ENCODE measurements around the gene AK8. TPM values are rescaled to one million over a fixed set of nuclear protein-coding genes. Genes with fewer than 3 reads are reported as not detected.

AK8 gene
- total RNA-seq, 2 donors from 2014 or later, result 0.24 to 0.63 TPM

DNA sequence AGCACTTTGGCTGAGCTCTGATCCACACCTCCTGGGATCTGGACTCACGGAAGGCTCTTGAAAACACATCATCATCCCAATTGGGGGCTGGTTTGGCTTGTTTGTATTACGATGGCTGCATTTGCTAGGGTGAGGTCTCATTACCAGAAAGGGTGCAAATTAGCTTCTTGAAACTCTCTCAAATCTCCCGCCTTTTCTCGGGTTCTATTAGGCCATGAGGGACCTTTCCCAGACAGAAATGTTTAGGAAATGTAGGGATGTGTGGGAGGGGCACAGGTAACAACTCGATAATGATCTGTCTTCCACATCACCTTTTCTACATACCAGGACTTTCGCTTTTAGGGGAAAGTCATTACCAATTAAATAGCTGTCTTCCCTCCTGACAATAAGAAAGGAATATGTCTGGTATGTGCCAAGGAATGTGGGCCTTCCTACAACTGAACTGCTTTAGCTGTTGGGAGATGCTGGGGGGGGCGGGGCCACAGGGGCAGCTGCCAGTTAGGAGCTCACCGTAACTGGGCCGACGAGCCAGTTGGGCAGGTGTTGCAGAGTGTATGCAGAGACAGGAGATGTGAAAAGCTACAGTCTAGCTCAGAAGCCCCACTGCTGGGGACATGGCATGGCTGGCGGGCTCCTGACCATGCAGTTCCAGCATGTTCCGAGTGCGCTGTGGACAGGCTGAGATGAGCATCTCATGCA lies 71.2 kb downstream of the AK8 start:
- DNase-seq, result no peak
- H3K27me3 Mint-ChIP-seq (ENCODE audit: low read depth), result peaks cover 56% of the 10 kb centered on the region
- H3K27ac Mint-ChIP-seq, result no peak overlapping the region
- no peak for ATAC-seq (replicated peaks in 1 of 2)
- H3K9me3 Mint-ChIP-seq, result no peaks in the 10 kb centered on the region
- peaks cover 8% of the 10 kb centered on the region for H3K4me1 Mint-ChIP-seq (ENCODE audit: low read depth)
- no peak overlapping the region for H3K4me3 Mint-ChIP-seq
- no peaks in the 10 kb centered on the region for H3K36me3 Mint-ChIP-seq (ENCODE audit: insufficient read depth in 2 of 2)

DNA sequence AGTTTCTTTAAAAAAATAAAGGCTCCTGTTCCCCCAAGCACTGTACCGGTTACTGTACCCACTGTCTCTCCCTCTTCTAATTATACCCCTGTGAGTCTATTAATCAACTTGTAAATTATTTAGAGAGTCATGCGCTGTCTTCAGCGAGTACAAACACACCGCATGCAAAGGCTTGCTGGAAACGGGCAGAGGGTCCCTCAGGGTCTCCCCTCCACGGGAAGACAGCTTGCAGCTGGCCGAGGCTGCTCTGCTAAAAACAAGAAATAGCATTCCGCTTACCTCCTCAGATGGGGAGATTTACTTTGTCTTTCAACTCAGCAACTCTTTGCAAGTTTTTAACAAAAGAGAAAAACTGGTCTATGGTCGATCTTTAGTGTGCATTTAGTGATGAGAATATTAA lies 71.8 kb downstream of the AK8 start:
- H3K36me3 Mint-ChIP-seq (ENCODE audit: insufficient read depth in 2 of 2), result no peaks in the 10 kb centered on the region
- no peak overlapping the region for H3K27ac Mint-ChIP-seq
- no peaks in the 10 kb centered on the region for H3K9me3 Mint-ChIP-seq
- ATAC-seq (replicated peaks in 1 of 2) (no peak), DNase-seq (no peak)
- no peak overlapping the region for H3K4me3 Mint-ChIP-seq
- H3K27me3 Mint-ChIP-seq (ENCODE audit: low read depth), result peaks cover 55% of the 10 kb centered on the region
- H3K4me1 Mint-ChIP-seq (ENCODE audit: low read depth), result peaks cover 8% of the 10 kb centered on the region

GRCh38 chr9:132804576-132805295 lies 73.3 kb downstream of the AK8 start:
- Mint-ChIP-seq H3K27ac (no peak overlapping the region), H3K27me3 (ENCODE audit: low read depth) (peaks cover 49% of the 10 kb centered on the region), H3K36me3 (ENCODE audit: insufficient read depth in 2 of 2) (no peaks in the 10 kb centered on the region), H3K9me3 (no peaks in the 10 kb centered on the region), H3K4me3 (no peak overlapping the region), H3K4me1 (ENCODE audit: low read depth) (peaks cover 8% of the 10 kb centered on the region)
- ATAC-seq (replicated peaks in 1 of 2), result no peak
- DNase-seq, result no peak

GRCh38 chr9:132802121-132802795 lies 75.8 kb downstream of the AK8 start:
- H3K27me3 Mint-ChIP-seq (ENCODE audit: low read depth), result peaks cover 41% of the 10 kb centered on the region
- no peak overlapping the region for H3K27ac Mint-ChIP-seq
- DNase-seq (no peak), ATAC-seq (replicated peaks in 1 of 2) (no peak)
- no peak overlapping the region for H3K4me3 Mint-ChIP-seq
- H3K36me3 Mint-ChIP-seq (ENCODE audit: insufficient read depth in 2 of 2), result no peaks in the 10 kb centered on the region
- H3K9me3 Mint-ChIP-seq, result no peaks in the 10 kb centered on the region
- H3K4me1 Mint-ChIP-seq (ENCODE audit: low read depth), result peaks cover 8% of the 10 kb centered on the region

- no peaks in the 10 kb centered on the region for H3K9me3 Mint-ChIP-seq
- H3K36me3 Mint-ChIP-seq (ENCODE audit: insufficient read depth in 2 of 2), result no peaks in the 10 kb centered on the region
- H3K4me1 Mint-ChIP-seq (ENCODE audit: low read depth), result peaks cover 8% of the 10 kb centered on the region
- H3K27ac Mint-ChIP-seq, result no peak overlapping the region
- DNase-seq, result no peak
- no peak overlapping the region for H3K4me3 Mint-ChIP-seq
- ATAC-seq (replicated peaks in 1 of 2), result no peak
- peaks cover 44% of the 10 kb centered on the region for H3K27me3 Mint-ChIP-seq (ENCODE audit: low read depth)
Measured at GRCh38 chr9:132801659-132802058, 76.4 kb downstream of the AK8 start.

- ATAC-seq (replicated peaks in 1 of 2) (peak; percentile 83 to 85), DNase-seq (peak; percentile 64 to 67)
- Mint-ChIP-seq H3K9me3 (no peaks in the 10 kb centered on the region), H3K36me3 (ENCODE audit: insufficient read depth in 2 of 2) (no peaks in the 10 kb centered on the region), H3K4me1 (ENCODE audit: low read depth) (peaks cover 8% of the 10 kb centered on the region), H3K4me3 (no peak overlapping the region), H3K27ac (no peak overlapping the region), H3K27me3 (ENCODE audit: low read depth) (peaks cover 52% of the 10 kb centered on the region)
Measured at GRCh38 chr9:132800038-132800648, 77.9 kb downstream of the AK8 start.

- peaks cover 56% of the 10 kb centered on the region for H3K27me3 Mint-ChIP-seq (ENCODE audit: low read depth)
- H3K4me3 Mint-ChIP-seq, result no peak overlapping the region
- H3K4me1 Mint-ChIP-seq (ENCODE audit: low read depth), result peaks cover 8% of the 10 kb centered on the region
- peak in 1 of 2 donors; percentile 20 for ATAC-seq (replicated peaks in 1 of 2)
- no peak overlapping the region for H3K27ac Mint-ChIP-seq
- DNase-seq, result no peak
- H3K9me3 Mint-ChIP-seq, result no peaks in the 10 kb centered on the region
- no peaks in the 10 kb centered on the region for H3K36me3 Mint-ChIP-seq (ENCODE audit: insufficient read depth in 2 of 2)
Measured at GRCh38 chr9:132798817-132799790, 79.0 kb downstream of the AK8 start.

DNA sequence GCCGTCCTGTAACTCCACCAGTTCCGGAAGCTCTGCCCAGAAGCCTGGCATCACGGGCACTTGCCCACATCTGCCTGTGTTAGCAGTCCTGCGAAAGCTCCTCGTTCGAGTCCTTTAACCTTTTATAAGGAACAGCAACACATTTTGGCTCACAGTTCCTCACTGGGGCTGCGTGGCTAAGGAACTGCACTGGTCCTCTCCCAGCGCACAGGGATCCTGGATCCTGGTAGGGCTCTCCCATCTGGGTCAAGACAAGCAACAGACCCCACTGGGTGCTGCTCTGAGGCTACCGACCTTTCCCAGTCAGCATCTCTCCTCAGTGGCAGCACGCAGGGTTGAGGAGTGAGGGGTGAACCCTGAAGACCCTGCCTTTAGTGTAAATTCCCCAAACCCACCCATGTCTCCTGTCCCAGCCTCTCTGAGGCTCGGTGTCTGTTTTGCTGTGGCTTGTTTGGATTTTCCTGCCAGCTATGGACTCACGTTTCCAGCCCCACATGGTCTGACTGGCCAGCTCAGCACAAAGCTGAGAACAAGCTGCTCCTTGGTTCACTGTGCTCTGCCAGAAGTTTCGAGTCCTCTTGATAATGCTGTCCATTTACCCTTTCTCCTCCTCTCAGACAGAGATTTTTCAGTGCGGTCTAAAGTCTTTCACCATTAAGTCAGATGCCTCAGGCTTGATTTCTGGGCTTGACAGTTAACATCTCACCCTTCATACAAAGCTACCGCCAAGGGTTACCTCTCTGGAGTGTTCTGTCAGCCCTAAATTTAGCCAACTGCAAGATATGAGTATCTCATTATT lies 80.0 kb downstream of the AK8 start:
- no peak overlapping the region for H3K27ac Mint-ChIP-seq
- H3K4me1 Mint-ChIP-seq (ENCODE audit: low read depth), result peaks cover 8% of the 10 kb centered on the region
- ATAC-seq (replicated peaks in 1 of 2) (no peak), DNase-seq (no peak)
- H3K4me3 Mint-ChIP-seq, result no peak overlapping the region
- H3K9me3 Mint-ChIP-seq, result no peaks in the 10 kb centered on the region
- peaks cover 57% of the 10 kb centered on the region for H3K27me3 Mint-ChIP-seq (ENCODE audit: low read depth)
- H3K36me3 Mint-ChIP-seq (ENCODE audit: insufficient read depth in 2 of 2), result no peaks in the 10 kb centered on the region

GRCh38 chr9:132795511-132796303 lies 82.4 kb downstream of the AK8 start:
- H3K27ac Mint-ChIP-seq, result no peak overlapping the region
- H3K27me3 Mint-ChIP-seq (ENCODE audit: low read depth), result peaks cover 49% of the 10 kb centered on the region

GRCh38 chr9:132794730-132795380 lies 83.2 kb downstream of the AK8 start:
- DNase-seq (no peak), ATAC-seq (replicated peaks in 1 of 2) (no peak)
- Mint-ChIP-seq H3K27me3 (ENCODE audit: low read depth) (peaks cover 41% of the 10 kb centered on the region), H3K36me3 (ENCODE audit: insufficient read depth in 2 of 2) (no peaks in the 10 kb centered on the region), H3K4me1 (ENCODE audit: low read depth) (peaks cover 2% of the 10 kb centered on the region), H3K27ac (no peak overlapping the region), H3K9me3 (no peaks in the 10 kb centered on the region), H3K4me3 (no peak overlapping the region)

More at GRCh38 chr9:132795511-132796303, 82.4 kb downstream of the AK8 start:
- no peak for DNase-seq
- Mint-ChIP-seq H3K9me3 (no peaks in the 10 kb centered on the region), H3K4me3 (no peak overlapping the region), H3K36me3 (ENCODE audit: insufficient read depth in 2 of 2) (no peaks in the 10 kb centered on the region), H3K4me1 (ENCODE audit: low read depth) (peaks cover 8% of the 10 kb centered on the region)
- no peak for ATAC-seq (replicated peaks in 1 of 2)
